Activated CD8-positive, alpha-beta memory T cell treated with anti-CD3 and anti-CD28 coated beads for 1 hour (primary cell): ENCODE measurements around the gene ACSS1.
A peak's percentile ranks its signal among the peaks of the same experiment; 100 is the strongest.

Experiments used
- DNase-seq, 2 donors: peaks; one replicate each; pipeline ENCODE4 v3.0.0-alpha.2; 2020; ENCODE audit warnings: low read depth in 1 of 2; ENCODE audit errors: extremely low read depth in 1 of 2

ACSS1 gene

GRCh38 chr20:25079171-25079570 lies 21.2 kb upstream of the ACSS1 start:
- no peak for DNase-seq

DNA sequence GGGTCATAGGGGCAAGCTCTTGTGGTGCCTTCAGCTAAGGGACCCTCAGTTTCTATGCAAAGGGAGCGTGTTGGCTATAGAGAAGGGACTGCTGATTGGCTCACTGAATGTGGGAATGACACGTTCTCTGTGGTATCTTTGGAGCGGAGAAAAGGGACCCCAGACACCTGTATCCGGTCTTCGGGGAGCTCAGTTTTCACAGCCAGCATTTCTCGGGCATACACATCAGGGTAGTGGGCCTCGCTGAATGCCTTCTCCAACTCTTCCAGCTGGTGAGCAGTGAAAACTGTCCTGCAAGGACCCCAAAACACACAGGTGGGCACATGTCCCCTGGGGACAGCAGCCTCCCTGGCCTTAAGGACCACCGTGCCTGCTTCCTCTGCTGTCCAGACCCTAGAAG lies 20.7 kb upstream of the ACSS1 start:
- no peak for DNase-seq

GRCh38 chr20:25077610-25078169 lies 19.8 kb upstream of the ACSS1 start:
- DNase-seq: no peak

GRCh38 chr20:25076731-25077609 lies 19.0 kb upstream of the ACSS1 start:
- DNase-seq: no peak

DNA sequence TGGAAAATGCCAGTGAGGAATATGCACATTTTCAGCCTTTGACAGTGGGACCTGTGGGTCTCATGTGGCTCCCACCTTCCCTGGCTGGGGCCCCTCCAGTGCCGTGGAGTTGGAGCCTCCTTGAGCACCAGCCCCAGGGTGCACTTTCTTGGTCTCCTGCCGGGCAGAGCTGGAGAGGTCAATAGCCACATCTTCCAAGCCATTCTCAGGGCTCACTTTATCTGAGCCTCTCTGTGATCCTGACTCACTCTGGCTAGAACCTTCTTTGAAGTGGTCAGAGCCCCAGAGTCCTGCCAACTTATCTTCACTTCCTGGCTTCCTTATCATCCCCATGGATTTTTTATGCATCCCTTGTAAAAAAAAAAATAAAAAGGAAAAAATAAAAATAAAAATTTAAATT lies 18.3 kb upstream of the ACSS1 start:
- no peak for DNase-seq

DNA sequence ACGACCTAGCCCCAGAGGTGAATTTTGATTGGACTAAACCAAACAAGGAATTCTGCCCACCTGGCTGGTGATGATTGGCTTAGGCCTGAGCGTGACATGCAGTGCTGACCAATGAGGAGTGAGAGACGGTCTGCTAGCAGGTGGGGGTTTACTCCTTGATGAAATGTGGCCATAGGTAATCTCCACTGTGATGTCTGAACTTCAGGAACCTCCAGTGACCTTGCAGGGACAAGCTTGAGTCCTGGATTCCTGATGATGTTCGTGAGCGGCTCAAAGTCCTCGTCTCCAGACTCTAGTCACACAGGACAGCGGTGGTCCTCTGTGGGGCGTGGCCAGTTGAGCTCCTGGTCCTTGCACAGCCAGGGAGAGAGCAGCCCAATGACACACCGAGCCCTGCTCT lies 15.6 kb upstream of the ACSS1 start:
- DNase-seq: no peak

DNA sequence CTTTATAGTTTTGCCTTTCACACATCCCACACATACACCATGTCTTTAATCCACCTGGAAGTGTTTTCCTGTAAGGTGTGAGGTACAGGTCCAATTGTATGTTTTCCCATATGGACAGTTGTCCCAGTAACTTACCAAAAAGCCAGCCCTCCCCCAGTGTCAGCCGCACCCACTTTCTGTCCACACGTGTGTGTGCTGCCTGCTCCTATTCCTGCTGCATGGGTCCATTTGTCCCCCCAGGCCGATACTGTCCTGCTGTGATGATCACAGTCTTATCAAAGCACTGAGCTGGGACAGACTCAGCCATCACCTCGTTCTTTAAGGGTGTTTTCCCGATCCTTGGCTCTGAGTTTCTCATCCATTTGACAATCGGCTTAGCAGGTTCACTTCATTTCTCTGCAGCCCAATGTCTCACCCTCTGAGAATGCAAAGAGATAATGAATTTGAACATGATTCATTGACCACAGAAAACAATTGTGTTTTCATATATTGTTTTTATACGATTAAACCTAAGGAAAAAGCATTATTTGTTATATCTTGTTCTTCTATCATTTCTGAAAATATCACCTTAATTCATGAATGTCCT lies 14.4 kb upstream of the ACSS1 start:
- no peak for DNase-seq

GRCh38 chr20:25071734-25072133 lies 13.8 kb upstream of the ACSS1 start:
- DNase-seq: no peak

- no peak for DNase-seq
Measured at GRCh38 chr20:25070821-25071473, 13.0 kb upstream of the ACSS1 start.

- no peak for DNase-seq
Measured at GRCh38 chr20:25067102-25067987, 9.4 kb upstream of the ACSS1 start.

DNA sequence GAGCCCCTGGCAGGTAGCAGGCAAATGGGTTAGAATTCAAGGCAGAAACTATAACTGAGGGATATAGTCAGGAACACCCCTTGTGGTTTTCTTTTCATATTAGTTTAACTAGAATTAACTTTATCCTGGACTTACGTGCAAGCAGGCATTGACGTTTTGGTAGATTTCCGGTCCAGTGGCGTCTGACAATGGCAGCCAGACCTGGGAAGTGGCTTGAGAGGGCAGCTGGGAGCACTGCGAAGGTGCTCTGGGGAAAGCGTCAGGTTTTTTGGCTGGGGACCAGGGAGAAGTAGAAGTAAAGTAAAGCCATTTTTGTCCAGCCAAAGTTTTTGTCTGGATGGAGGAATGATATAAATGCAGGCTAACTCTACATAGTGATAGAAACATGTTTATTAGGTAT lies 8.4 kb upstream of the ACSS1 start:
- no peak for DNase-seq

DNA sequence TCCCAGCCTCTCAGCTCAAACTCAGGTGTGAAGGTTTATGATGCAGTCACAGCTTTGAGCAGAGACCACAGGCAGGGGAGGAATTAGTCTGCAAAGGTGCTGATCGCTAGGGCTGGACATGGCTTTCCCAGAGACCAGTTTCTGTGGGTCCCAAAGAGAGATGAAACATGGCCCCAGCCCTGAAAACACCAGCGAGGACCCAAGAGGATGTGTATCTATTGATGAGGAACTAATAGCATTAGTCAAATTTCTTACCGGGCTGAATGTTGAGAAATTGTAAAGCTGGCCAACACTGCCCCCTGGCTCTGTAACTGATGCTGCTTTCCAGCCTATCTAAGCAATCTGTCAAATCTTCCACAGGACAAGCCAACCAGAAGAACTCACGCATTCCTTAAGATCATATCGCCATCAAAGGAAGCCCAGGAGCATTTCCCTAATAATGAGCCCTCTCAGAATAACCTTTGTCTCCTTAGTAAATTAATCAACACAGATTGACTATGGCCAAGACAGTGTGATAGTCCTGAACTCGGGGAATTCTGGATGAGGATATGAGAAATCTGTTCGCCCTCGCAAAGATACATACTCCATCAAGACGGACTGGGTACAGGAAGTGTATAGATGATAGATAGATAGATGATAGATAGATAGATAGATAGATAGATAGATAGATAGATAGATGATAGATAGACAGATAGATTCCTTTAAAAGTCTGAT lies 7.8 kb upstream of the ACSS1 start:
- DNase-seq: peak; percentile 37 to 45

- DNase-seq: no peak
Measured at GRCh38 chr20:25065072-25065624, 7.2 kb upstream of the ACSS1 start.

DNA sequence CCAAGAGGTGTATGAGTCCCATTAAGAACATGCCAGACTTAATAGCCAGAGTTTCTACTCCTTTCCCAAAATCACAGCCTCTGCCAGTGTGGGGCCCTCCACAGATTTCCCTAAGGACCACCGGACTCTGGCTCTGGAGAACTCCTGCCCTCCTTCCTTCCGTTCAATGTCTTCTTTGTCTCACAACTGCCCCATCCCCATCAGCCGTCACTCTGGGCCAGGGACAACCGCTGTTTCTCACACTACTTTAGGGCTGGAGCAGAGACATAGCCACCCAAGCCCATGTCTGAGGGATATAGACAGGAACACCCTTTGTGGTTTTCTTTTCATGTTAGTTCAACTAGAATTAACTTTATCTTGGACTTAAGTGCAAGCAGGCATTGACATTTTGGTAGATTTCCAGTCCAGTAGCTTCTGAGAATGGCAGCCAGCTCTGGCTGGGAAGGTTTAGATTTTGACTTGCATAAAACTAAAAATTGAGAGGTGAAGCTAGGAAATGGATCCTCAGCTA lies 6.7 kb upstream of the ACSS1 start:
- no peak for DNase-seq

- no peak for DNase-seq
Measured at GRCh38 chr20:25063981-25064380, 6.0 kb upstream of the ACSS1 start.

- DNase-seq: no peak
Measured at GRCh38 chr20:25063546-25063945, 5.6 kb upstream of the ACSS1 start.

- no peak for DNase-seq
Measured at GRCh38 chr20:25062841-25063240, 4.9 kb upstream of the ACSS1 start.

- no peak for DNase-seq
Measured at GRCh38 chr20:25061821-25062530, 4.0 kb upstream of the ACSS1 start.
